Motor neuron (in vitro differentiated cells): Measurements from ENCODE around the gene BAG1. TPM values are rescaled to one million over a fixed set of nuclear protein-coding genes. Genes with fewer than 3 reads are reported as not detected.

Experiments used
- ATAC-seq, 8 experiments: fragments of 200-7000 bp; cut with Tn5 transposase; replicated peaks in 6 of 8; 2 replicates each; pipeline ENCODE4 v1.8.0; 2021; ENCODE audit warnings: mild to moderate bottlenecking in 8 of 8, moderate library complexity in 8 of 8
- H3K27ac ChIP-seq, 2 donors: fragments of 250-450 bp; sonication (Bioruptor Pico); 2 replicates each; pipeline ENCODE4 v1.9.0; 2021; ENCODE audit warnings: antibody characterized with exemption in 2 of 2, mild to moderate bottlenecking in 2 of 2, moderate library complexity in 1 of 2
- H3K4me1 ChIP-seq, 2 donors: fragments of 250-450 bp; sonication (Bioruptor Pico); replicated peaks in 1 of 2; 2 replicates each; pipeline ENCODE4 v1.6.1; 2021; ENCODE audit warnings: antibody characterized with exemption in 2 of 2, mild to moderate bottlenecking in 2 of 2, moderate library complexity in 1 of 2
- H3K4me3 ChIP-seq, 5 donors: fragments of 250-450 bp; sonication (Bioruptor Pico); 2 replicates each; pipeline ENCODE4 v1.9.0; 2021; ENCODE audit warnings: antibody characterized with exemption in 5 of 5, mild to moderate bottlenecking in 5 of 5, moderate library complexity in 4 of 5
- WGBS, 10 experiments: fragments of 450-650 bp; shearing (Covaris generic); methylation state at CpG; one replicate each; pipeline ENCODE4 v1.0.0; 2022; 5-methylcytosine and 5-hydroxymethylcytosine counted together
- in situ Hi-C, 9 experiments: fragments of 400-800 bp; cut with MboI; loops; one replicate each; pipeline ENCODE4 v1.15.0; 2021; ENCODE audit warnings: low sequenced_read_pairs in 9 of 9, low pct_unique_long_range_greater_than_20kb in 2 of 9; ENCODE audit not compliant: unreplicated experiment in 9 of 9
- total RNA-seq, 8 experiments: library from RNA; unstranded; fragments of 300-600 nt; gene quantifications; 2 replicates each; pipeline versions ENCODE4 v1.2.3 to v1.2.4, GENCODE V29; 2022

BAG1 gene
- total RNA-seq, 8 experiments from 2014 or later: 26.7 to 139 (median 52.3) TPM

GRCh38 chr9:33249087-33249658 is 15.3 kb downstream of the BAG1 start:
- 10 to 90% (median 70%) methylated on average over 1 to 6 of the region's 6 CpGs; no CpG with 5 or more reads in 3 of the 10 experiments for whole genome bisulfite sequencing, 10 experiments
- Histone ChIP-seq H3K27ac (no peak overlapping the region), H3K4me1 (no peaks in the 10 kb centered on the region), H3K4me3 (no peak overlapping the region)
- peak in 1 of 8 experiments; percentile 6 for ATAC-seq
- in situ Hi-C loops: loop anchor here in 1 of 9 experiments (25.0 kb wide), 1 partner anchor 162 kb away; the partner anchor contains the start of gene SMU1

- in situ Hi-C loops: loop anchor here in 1 of 9 experiments (25.0 kb wide), 1 partner anchor 161 kb away; the partner anchor contains the start of gene SMU1
- no peak for ATAC-seq
- 80 to 100% (median 100%) methylated on average over 1 to 2 of the region's 3 CpGs; no CpG with 5 or more reads in 7 of the 10 experiments for whole genome bisulfite sequencing, 10 experiments
- no peaks in the 10 kb centered on the region for H3K4me1 ChIP-seq
- H3K4me3 ChIP-seq: no peak overlapping the region
- H3K27ac ChIP-seq: no peak overlapping the region
These were observed 15.9 kb downstream of the BAG1 start for GRCh38 chr9:33248606-33249005.

- Histone ChIP-seq H3K4me3 (no peak overlapping the region), H3K4me1 (no peaks in the 10 kb centered on the region), H3K27ac (no peak overlapping the region)
- in situ Hi-C loops: loop anchor here in 1 of 9 experiments (25.0 kb wide), 1 partner anchor 159 kb away; the partner anchor contains the start of gene SMU1
- ATAC-seq: no peak
- WGBS, 10 experiments: 71 to 100% (median 95%) methylated on average over 1 to 7 of the region's 9 CpGs; no CpG with 5 or more reads in 4 of the 10 experiments
These were observed 18.1 kb downstream of the BAG1 start for GRCh38 chr9:33246269-33246860.

- H3K4me1 ChIP-seq: no peaks in the 10 kb centered on the region
- H3K27ac ChIP-seq: no peak overlapping the region
- no peak overlapping the region for H3K4me3 ChIP-seq
- ATAC-seq: no peak
- in situ Hi-C loops: loop anchor here in 1 of 9 experiments (25.0 kb wide), 1 partner anchor 158 kb away; the partner anchor contains the start of gene SMU1
- 60 to 100% (median 90%) methylated on average over 1 to 2 of the region's 2 CpGs; no CpG with 5 or more reads in 3 of the 10 experiments for WGBS, 10 experiments
These were observed 19.2 kb downstream of the BAG1 start for GRCh38 chr9:33245341-33245740.

- 76 to 100% (median 87%) methylated on average over 3 to 7 of the region's 9 CpGs; no CpG with 5 or more reads in 4 of the 10 experiments for WGBS, 10 experiments
- ATAC-seq: no peak
- H3K27ac ChIP-seq: no peak overlapping the region
- in situ Hi-C loops: loop anchor here in 1 of 9 experiments (25.0 kb wide), 1 partner anchor 157 kb away; the partner anchor contains the start of gene SMU1
- no peaks in the 10 kb centered on the region for H3K4me1 ChIP-seq
- H3K4me3 ChIP-seq: no peak overlapping the region
These were observed 20.2 kb downstream of the BAG1 start for GRCh38 chr9:33244137-33244784.

GRCh38 chr9:33242609-33243134 is 21.8 kb downstream of the BAG1 start:
- H3K27ac ChIP-seq: no peak overlapping the region
- no peak for ATAC-seq
- H3K4me1 ChIP-seq: no peaks in the 10 kb centered on the region
- in situ Hi-C loops: loop anchor here in 1 of 9 experiments (25.0 kb wide), 1 partner anchor 155 kb away; the partner anchor contains the start of gene SMU1
- H3K4me3 ChIP-seq: no peak overlapping the region
- WGBS, 10 experiments: 38 to 100% (median 79%) methylated on average over 2 to 6 of the region's 6 CpGs

- no peaks in the 10 kb centered on the region for H3K4me1 ChIP-seq
- no peak overlapping the region for H3K4me3 ChIP-seq
- 60 to 81% (median 75%) methylated on average over 1 to 4 of the region's 5 CpGs; no CpG with 5 or more reads in 6 of the 10 experiments for WGBS, 10 experiments
- peak in 1 of 8 experiments; percentile 20 for ATAC-seq
- H3K27ac ChIP-seq: no peak overlapping the region
- in situ Hi-C loops: loop anchor here in 1 of 9 experiments (25.0 kb wide), 1 partner anchor 154 kb away; the partner anchor contains the start of gene SMU1
These were observed 23.2 kb downstream of the BAG1 start for GRCh38 chr9:33241298-33241697.

GRCh38 chr9:33239921-33240320 is 24.6 kb downstream of the BAG1 start, which contains the start of gene SPINK4:
SPINK4 (plus strand) TSS chr9:33240167; CDS start chr9:33240209, 42 bp downstream.
- H3K4me1 ChIP-seq: no peaks in the 10 kb centered on the region
- in situ Hi-C loops: loop anchor here in 2 of 9 experiments (10.0 to 25.0 kb wide), 2 partner anchors 153 to 165 kb away; partner anchors contain the start of gene SMU1 (in 2 of the 2)
- 43 to 79% (median 69%) methylated on average over 2 to 7 of the region's 7 CpGs; no CpG with 5 or more reads in 6 of the 10 experiments for WGBS, 10 experiments
- ATAC-seq: no peak
- H3K4me3 ChIP-seq: no peak within 1 kb of the TSS
- no peak within 1 kb of the TSS for H3K27ac ChIP-seq

- no peak overlapping the region for H3K4me3 ChIP-seq
- no peak for ATAC-seq
- 40 to 100% (median 72%) methylated on average over 1 to 3 of the region's 3 CpGs; no CpG with 5 or more reads in 3 of the 10 experiments for WGBS, 10 experiments
- in situ Hi-C loops: loop anchor here in 2 of 9 experiments (10.0 to 25.0 kb wide), 2 partner anchors 149 to 162 kb away; partner anchors contain the start of gene SMU1 (in 2 of the 2)
- no peak overlapping the region for H3K27ac ChIP-seq
- no peaks in the 10 kb centered on the region for H3K4me1 ChIP-seq
These were observed 27.9 kb downstream of the BAG1 start for GRCh38 chr9:33236571-33236970.

- in situ Hi-C loops: loop anchor here in 2 of 9 experiments (10.0 to 25.0 kb wide), 2 partner anchors 147 to 160 kb away; partner anchors contain the start of gene SMU1 (in 2 of the 2)
- Histone ChIP-seq H3K27ac (no peak overlapping the region), H3K4me3 (no peak overlapping the region), H3K4me1 (no peaks in the 10 kb centered on the region)
- no peak for ATAC-seq
- 17 to 100% (median 74%) methylated on average over 1 to 6 of the region's 9 CpGs; no CpG with 5 or more reads in 1 of the 10 experiments for WGBS, 10 experiments
These were observed 29.7 kb downstream of the BAG1 start for GRCh38 chr9:33234511-33235467.

- H3K27ac ChIP-seq: no peak overlapping the region
- peak in 4 of 8 experiments; percentile 18 to 95 (median 94) for ATAC-seq
- no peak overlapping the region for H3K4me3 ChIP-seq
- WGBS, 10 experiments: 71% methylated on average over 1 of the region's 1 CpG; no CpG with 5 or more reads in 9 of the 10 experiments
- H3K4me1 ChIP-seq: no peaks in the 10 kb centered on the region
- in situ Hi-C loops: loop anchor here in 2 of 9 experiments (10.0 to 25.0 kb wide), 2 partner anchors 146 to 159 kb away; partner anchors contain the start of gene SMU1 (in 2 of the 2)
These were observed 30.7 kb downstream of the BAG1 start for GRCh38 chr9:33233626-33234342.
